ENCODE results near the gene SMG5. TPM values are rescaled to one million over a fixed set of nuclear protein-coding genes. Genes with fewer than 3 reads are reported as not detected.
A peak's percentile ranks its signal among the peaks of the same experiment; 100 is the strongest.

SMG5 gene
- total RNA-seq, 1 donor, result 43.3 TPM

GRCh38 chr1:156283521-156283920 is 896 bp upstream of the SMG5 start:
- no peak for DNase-seq (ENCODE audit: low read depth)

GRCh38 chr1:156281693-156282478 is 739 bp downstream of the SMG5 start:
- peak overlapping the region; percentile 97 for H3K4me3 ChIP-seq (ENCODE audit: low read depth, low read length)
- no peak for TF ChIP-seq CTCF (IDR thresholded peaks at IDR 0.05; ENCODE audit: insufficient read depth, low read length)
- DNase-seq (ENCODE audit: low read depth), result no peak

More at GRCh38 chr1:156283521-156283920, 896 bp upstream of the SMG5 start:
- no peak for TF ChIP-seq CTCF (IDR thresholded peaks at IDR 0.05; ENCODE audit: insufficient read depth, low read length)
- H3K4me3 ChIP-seq (ENCODE audit: low read depth, low read length), result peak overlapping the region; percentile 97

GRCh38 chr1:156281281-156281680 is 1.3 kb downstream of the SMG5 start:
- peak overlapping the region; percentile 97 for H3K4me3 ChIP-seq (ENCODE audit: low read depth, low read length)
- DNase-seq (ENCODE audit: low read depth), result peak; percentile 45
- TF ChIP-seq CTCF (IDR thresholded peaks at IDR 0.05; ENCODE audit: insufficient read depth, low read length), result no peak

GRCh38 chr1:156279837-156280236 is 2.8 kb downstream of the SMG5 start:
- no peak for TF ChIP-seq CTCF (IDR thresholded peaks at IDR 0.05; ENCODE audit: insufficient read depth, low read length)
- H3K4me3 ChIP-seq (ENCODE audit: low read depth, low read length), result no peak overlapping the region
- DNase-seq (ENCODE audit: low read depth), result no peak

- TF ChIP-seq CTCF (IDR thresholded peaks at IDR 0.05; ENCODE audit: insufficient read depth, low read length), result no peak
- no peak overlapping the region for H3K4me3 ChIP-seq (ENCODE audit: low read depth, low read length)
- DNase-seq (ENCODE audit: low read depth), result no peak
These were observed 5.7 kb downstream of the SMG5 start for GRCh38 chr1:156276966-156277381.

- no peak for TF ChIP-seq CTCF (IDR thresholded peaks at IDR 0.05; ENCODE audit: insufficient read depth, low read length)
- DNase-seq (ENCODE audit: low read depth), result peak; percentile 45
- H3K4me3 ChIP-seq (ENCODE audit: low read depth, low read length), result no peak overlapping the region
These were observed 6.1 kb downstream of the SMG5 start for GRCh38 chr1:156276532-156276931.

Measured in fibroblast of the aortic adventitia (primary cell).